Smooth muscle cell (in vitro differentiated cells): ENCODE results near the gene MACC1. TPM values are rescaled to one million over a fixed set of nuclear protein-coding genes. Genes with fewer than 3 reads are reported as not detected.

Experiments
- DNase-seq: peaks from one replicate; lab custom pipeline; 2025; ENCODE audit not compliant: unreplicated experiment; lab: John Stamatoyannopoulos, UW
- H2AFZ ChIP-seq: fragments of 200-600 bp; sonication (generic); 2 replicates; pipeline ENCODE4 v1.6.0; 2016; ENCODE audit warnings: antibody characterized with exemption, low read depth, mild to moderate bottlenecking
- H3F3A ChIP-seq: fragments of 200-600 bp; sonication (generic); 2 replicates; pipeline ENCODE4 v1.6.0; 2017; ENCODE audit warnings: antibody characterized with exemption, low read depth
- H3K27ac ChIP-seq: fragments of 200-600 bp; sonication (generic); 2 replicates; pipeline ENCODE4 v1.5.1; 2016; ENCODE audit warnings: low read depth, mild to moderate bottlenecking
- H3K27me3 ChIP-seq: fragments of 200-600 bp; sonication (generic); 2 replicates; pipeline ENCODE4 v1.6.1; 2016; ENCODE audit warnings: low read depth, mild to moderate bottlenecking
- H3K36me3 ChIP-seq: fragments of 200-600 bp; sonication (generic); 2 replicates; pipeline ENCODE4 v1.5.1; 2016; ENCODE audit warnings: low read depth
- H3K4me1 ChIP-seq: fragments of 200-600 bp; sonication (generic); 2 replicates; pipeline ENCODE4 v1.5.1; 2016; ENCODE audit warnings: low read depth
- H3K4me2 ChIP-seq: fragments of 200-600 bp; sonication (generic); 2 replicates; pipeline ENCODE4 v1.6.0; 2016; ENCODE audit warnings: mild to moderate bottlenecking
- H3K4me3 ChIP-seq: fragments of 200-600 bp; sonication (generic); 2 replicates; pipeline ENCODE4 v1.5.1; 2016; ENCODE audit warnings: mild to moderate bottlenecking
- H3K79me2 ChIP-seq: fragments of 200-600 bp; sonication (generic); 2 replicates; pipeline ENCODE4 v1.6.0; 2016; ENCODE audit warnings: low read depth, mild to moderate bottlenecking
- H3K9ac ChIP-seq: fragments of 200-600 bp; sonication (generic); 2 replicates; pipeline ENCODE4 v1.6.0; 2016; ENCODE audit warnings: low read depth
- H3K9me3 ChIP-seq: fragments of 200-600 bp; sonication (generic); replicated peaks from 2 replicates; pipeline ENCODE4 v1.5.1; 2016; ENCODE audit warnings: low read depth
- H4K20me1 ChIP-seq: fragments of 200-600 bp; sonication (generic); 2 replicates; pipeline ENCODE4 v1.6.0; 2016; ENCODE audit warnings: low read depth
- CTCF ChIP-seq: fragments of 200-600 bp; sonication (generic); IDR thresholded peaks from 2 replicates; pipeline ENCODE4 v1.5.1; 2017; ENCODE audit warnings: borderline replicate concordance, mild to moderate bottlenecking, antibody characterized with exemption; ENCODE audit not compliant: insufficient read depth, poor library complexity, severe bottlenecking
- WGBS: methylation state at CpG from one replicate; pipeline ENCODE4 v1.1.7; 2016; ENCODE audit warnings: low lambda C conversion rate; 5-methylcytosine and 5-hydroxymethylcytosine counted together
- polyA plus RNA-seq: library from polyadenylated mRNA; unstranded; fragments of >200 nt; fragmentation: Nextera tagmentation; extraction: Ambion mirVana; gene quantifications from 2 replicates; pipeline ENCODE4 v1.2.1, GENCODE V29; 2016
- total RNA-seq: library from RNA; depleted of rRNA; stranded (reverse); fragments of >200 nt; gene quantifications from 2 replicates; pipeline ENCODE4 v1.2.3, GENCODE V29; 2014

Gene MACC1
- total RNA-seq = 1.3 and 2.9 TPM in 2 replicates
- 0.33 TPM in 1 of 2 replicates, not detected in the other for polyA plus RNA-seq

- 27% methylated on average over 6 of the region's 6 CpGs for WGBS
- Histone ChIP-seq H2AFZ (no peak within 1 kb of the TSS), H3K79me2 (no peaks in the 10 kb centered on the region), H3K9ac (peak within 1 kb of the TSS; percentile 58), H3K27me3 (no peaks in the 10 kb centered on the region), H3K4me3 (peak within 1 kb of the TSS; percentile 44), H3K4me2 (peak within 1 kb of the TSS; percentile 37), H3K36me3 (no peaks in the 10 kb centered on the region), H3K4me1 (peaks cover 19% of the 10 kb centered on the region), H3K9me3 (no peaks in the 10 kb centered on the region), H4K20me1 (no peaks in the 10 kb centered on the region), H3K27ac (peak within 1 kb of the TSS; percentile 91), H3F3A (peaks cover 29% of the 10 kb centered on the region)
- TF ChIP-seq CTCF = peak; percentile 25
- no peak for DNase-seq
Measured at GRCh38 chr7:20217193-20217948, at the start of gene MACC1. Gene MACC1 (minus strand): TSS chr7:20217384. CDS start chr7:20161862, 55,522 bp downstream.

- Histone ChIP-seq H3K27me3 (no peaks in the 10 kb centered on the region), H3K4me3 (no peak overlapping the region), H3K9me3 (no peaks in the 10 kb centered on the region), H3K9ac (no peak overlapping the region), H3F3A (no peaks in the 10 kb centered on the region), H3K4me2 (no peak overlapping the region), H3K27ac (no peak overlapping the region), H3K36me3 (no peaks in the 10 kb centered on the region), H3K4me1 (peaks cover 22% of the 10 kb centered on the region), H4K20me1 (no peaks in the 10 kb centered on the region), H3K79me2 (no peaks in the 10 kb centered on the region), H2AFZ (no peak overlapping the region)
- 70% methylated on average over 2 of the region's 2 CpGs for WGBS
- DNase-seq = no peak
- no peak for TF ChIP-seq CTCF
Measured at GRCh38 chr7:20264623-20265022, 47.4 kb upstream of the MACC1 start.

GRCh38 chr7:20260223-20260622, 43.0 kb upstream of the MACC1 start:
- H3K36me3 ChIP-seq = no peaks in the 10 kb centered on the region
- WGBS = 94% methylated on average over 1 of the region's 1 CpG
- no peak overlapping the region for H3K4me2 ChIP-seq
- H3K27me3 ChIP-seq = no peaks in the 10 kb centered on the region
- no peak for TF ChIP-seq CTCF
- DNase-seq = no peak
- no peaks in the 10 kb centered on the region for H3K79me2 ChIP-seq
- no peaks in the 10 kb centered on the region for H3F3A ChIP-seq
- H3K9ac ChIP-seq = no peak overlapping the region
- H3K27ac ChIP-seq = no peak overlapping the region
- H3K4me3 ChIP-seq = no peak overlapping the region
- no peaks in the 10 kb centered on the region for H3K9me3 ChIP-seq
- H4K20me1 ChIP-seq = no peaks in the 10 kb centered on the region
- H2AFZ ChIP-seq = no peak overlapping the region
- peaks cover 11% of the 10 kb centered on the region for H3K4me1 ChIP-seq

GRCh38 chr7:20257212-20257611, 40.0 kb upstream of the MACC1 start:
- Histone ChIP-seq H4K20me1 (no peaks in the 10 kb centered on the region), H3K27me3 (no peaks in the 10 kb centered on the region), H3K4me1 (no peaks in the 10 kb centered on the region), H3F3A (no peaks in the 10 kb centered on the region), H3K79me2 (no peaks in the 10 kb centered on the region), H3K4me3 (no peak overlapping the region), H2AFZ (no peak overlapping the region), H3K9me3 (no peaks in the 10 kb centered on the region), H3K36me3 (no peaks in the 10 kb centered on the region), H3K27ac (no peak overlapping the region), H3K4me2 (no peak overlapping the region), H3K9ac (no peak overlapping the region)
- DNase-seq = no peak
- no peak for TF ChIP-seq CTCF
